GM12878 (cell line): ENCODE data around the gene XAB2. TPM values are rescaled to one million over a fixed set of nuclear protein-coding genes. Genes with fewer than 3 reads are reported as not detected.

ENCODE experiments used
- ATAC-seq: fragments of 200-7000 bp; cut with Tn5 transposase; 3 replicates; pipeline ENCODE4 v1.9.1; 2020; ENCODE audit warnings: mild to moderate bottlenecking, moderate library complexity
- BruUV-seq: library from RNA; stranded (reverse); fragments of 400-500 nt; replicated peaks from 2 replicates; lab custom pipeline; 2021; lab: Mats Ljungman, UMichigan
- CTCF ChIA-PET: fragments of 300-600 bp; sonication (Branson Sonifier 250); formaldehyde crosslinking; extraction: SDS; loops from one replicate; lab custom pipeline; 2021; ENCODE audit warnings: inconsistent platforms; lab: Yijun Ruan, JAX
- POLR2A ChIA-PET: fragments of 350-600 bp; formaldehyde crosslinking; extraction: SDS; loops from one replicate; lab custom pipeline; 2021; ENCODE audit warnings: inconsistent platforms; lab: Charles Lee
- RAD21 ChIA-PET: fragments of 300-600 bp; sonication (Branson Sonifier 250); formaldehyde crosslinking; loops from one replicate; lab custom pipeline; 2023; ENCODE audit warnings: antibody characterized with exemption; ENCODE audit not compliant: unreplicated experiment; lab: Charles Lee
- SMC1A ChIA-PET: fragments of 300-600 bp; sonication (Branson Sonifier 250); formaldehyde crosslinking; loops from one replicate; lab custom pipeline; 2023; ENCODE audit not compliant: unreplicated experiment, uncharacterized antibody; lab: Charles Lee
- DNase-seq: peaks from one replicate; pipeline ENCODE4 v3.0.0-alpha.2; 2011; ENCODE audit warnings: low read depth, low spot score
- FAIRE-seq: peaks from 3 replicates; lab custom pipeline; 2011; peaks lifted over from hg19 to GRCh38; lab: Jason Lieb, UNC
- H2AFZ ChIP-seq: 2 replicates; pipeline ENCODE4 v1.6.0; 2011; ENCODE audit warnings: low read depth, low read length, control low read depth; ENCODE audit not compliant: control insufficient read depth
- H3K27ac ChIP-seq: 2 replicates; pipeline ENCODE4 v1.5.1; 2011; ENCODE audit warnings: control low read depth; ENCODE audit not compliant: control insufficient read depth, insufficient read depth
- H3K27me3 ChIP-seq, 2 experiments: replicated peaks in 1 of 2; 2 replicates each; pipeline versions ENCODE4 v1.6.0 to v1.6.1; 2011; ENCODE audit warnings: low read length in 1 of 2; ENCODE audit not compliant: control insufficient read depth in 2 of 2, insufficient read depth in 2 of 2
- H3K36me3 ChIP-seq, 2 experiments: 2 replicates each; pipeline ENCODE4 v1.5.1; 2011; ENCODE audit warnings: low read length in 1 of 2; ENCODE audit not compliant: control insufficient read depth in 2 of 2, insufficient read depth in 2 of 2
- H3K4me1 ChIP-seq: 2 replicates; pipeline ENCODE4 v1.6.1; 2011; ENCODE audit warnings: mild to moderate bottlenecking, low read length, moderate library complexity, mixed read lengths; ENCODE audit not compliant: control insufficient read depth, insufficient read depth
- H3K4me2 ChIP-seq: 2 replicates; pipeline ENCODE4 v1.6.0; 2011; ENCODE audit warnings: control low read depth; ENCODE audit not compliant: control insufficient read depth, insufficient read depth
- H3K4me3 ChIP-seq: fragments of 200-600 bp; sonication (generic); 2 replicates; pipeline ENCODE4 v1.5.1; 2016
- H3K79me2 ChIP-seq: 2 replicates; pipeline ENCODE4 v1.6.0; 2011; ENCODE audit warnings: low read length; ENCODE audit not compliant: control insufficient read depth, insufficient read depth
- H3K9ac ChIP-seq: 2 replicates; pipeline ENCODE4 v1.8.0; 2011; ENCODE audit warnings: low read length, control low read depth, mixed read lengths; ENCODE audit not compliant: control insufficient read depth, insufficient read depth
- H3K9me3 ChIP-seq: replicated peaks from 3 replicates; pipeline ENCODE4 v1.5.1; 2011; ENCODE audit warnings: mild to moderate bottlenecking, low read length; ENCODE audit not compliant: control insufficient read depth, insufficient read depth
- H4K20me1 ChIP-seq: 2 replicates; pipeline ENCODE4 v1.6.0; 2011; ENCODE audit not compliant: control insufficient read depth, insufficient read depth
- ATF2 ChIP-seq: IDR thresholded peaks from 2 replicates; pipeline ENCODE4 v1.6.1; 2012; ENCODE audit warnings: low read length, inconsistent platforms
- CBFB ChIP-seq: IDR thresholded peaks from 2 replicates; pipeline ENCODE4 v1.6.1; 2016; ENCODE audit warnings: antibody characterized with exemption, low read depth
- CREB1 ChIP-seq: IDR thresholded peaks from 2 replicates; pipeline ENCODE4 v1.6.1; 2012; ENCODE audit warnings: low read depth, mild to moderate bottlenecking, inconsistent platforms
- CREM ChIP-seq: IDR thresholded peaks from 2 replicates; pipeline ENCODE4 v1.6.1; 2014; ENCODE audit warnings: antibody characterized with exemption, low read depth
- CUX1 ChIP-seq: IDR thresholded peaks from 2 replicates; pipeline ENCODE4 v1.6.1; 2012; ENCODE audit warnings: improper control_type of control experiment, low read depth, low read length; ENCODE audit not compliant: insufficient replicate concordance
- ESRRA ChIP-seq: IDR thresholded peaks from 2 replicates; pipeline ENCODE4 v1.6.1; 2012; ENCODE audit warnings: mild to moderate bottlenecking, low read length, improper control_type of control experiment
- GABPA ChIP-seq: IDR thresholded peaks from 2 replicates; pipeline ENCODE4 v1.6.1; 2014; ENCODE audit warnings: antibody characterized with exemption, low read depth, mild to moderate bottlenecking, inconsistent platforms
- HDAC2 ChIP-seq: fragments of 200-600 bp; sonication (generic); IDR thresholded peaks from 2 replicates; pipeline ENCODE4 v1.6.1; 2017
- KLF5 ChIP-seq: fragments of 450-650 bp; IDR thresholded peaks from 2 replicates; pipeline ENCODE4 v1.6.1; 2014; ENCODE audit warnings: mild to moderate bottlenecking; ENCODE audit not compliant: partially characterized antibody
- NFYA ChIP-seq: IDR thresholded peaks from 2 replicates; pipeline ENCODE4 v1.6.1; 2011; ENCODE audit warnings: low read depth, mild to moderate bottlenecking, low read length, improper control_type of control experiment, borderline replicate concordance
- PAX8 ChIP-seq: fragments of 450-650 bp; IDR thresholded peaks from 2 replicates; pipeline ENCODE4 v1.6.1; 2017; ENCODE audit warnings: mild to moderate bottlenecking, moderate library complexity
- SIX5 ChIP-seq: IDR thresholded peaks from 2 replicates; pipeline ENCODE4 v1.6.1; 2011; ENCODE audit warnings: mild to moderate bottlenecking, low read depth, low read length, moderate library complexity; ENCODE audit not compliant: severe bottlenecking
- SP1 ChIP-seq: IDR thresholded peaks from one replicate; pipeline ENCODE4 v1.6.1; 2011; ENCODE audit warnings: low read depth, low read length
- TCF3 ChIP-seq: IDR thresholded peaks from 2 replicates; pipeline ENCODE4 v1.6.1; 2012; ENCODE audit warnings: low read depth, mild to moderate bottlenecking, low read length, borderline replicate concordance; ENCODE audit not compliant: insufficient read depth
- TCF7 ChIP-seq: IDR thresholded peaks from 2 replicates; pipeline ENCODE4 v1.6.1; 2014; ENCODE audit warnings: antibody characterized with exemption, borderline replicate concordance
- ZBED1 ChIP-seq: IDR thresholded peaks from 2 replicates; pipeline ENCODE4 v1.6.1; 2016; ENCODE audit warnings: borderline replicate concordance
- ZNF207 ChIP-seq: fragments of 450-650 bp; IDR thresholded peaks from 2 replicates; pipeline ENCODE4 v1.6.1; 2014; ENCODE audit warnings: antibody characterized with exemption, mild to moderate bottlenecking, borderline replicate concordance
- WGBS: methylation state at CpG from one replicate; pipeline ENCODE4 v1.1.6; 2016; ENCODE audit warnings: low lambda C conversion rate; ENCODE audit not compliant: insufficient replicate concordance, insufficient coverage; ENCODE audit errors: missing lambda C conversion rate; 5-methylcytosine and 5-hydroxymethylcytosine counted together
- in situ Hi-C: fragments of 300-500 bp; cut with MboI; formaldehyde crosslinking; loops from 9 replicates; pipeline ENCODE4 v1.14.3; 2018; ENCODE audit warnings: mixed read lengths
- intact Hi-C: fragments of 100-400 bp; cut with micrococcal nuclease; formaldehyde crosslinking; loops from one replicate; pipeline ENCODE4 v1.14.2; 2022; ENCODE audit not compliant: unreplicated experiment
- polyA plus RNA-seq, 11 experiments: library from polyadenylated mRNA; depleted of rRNA in 4 of 11; unstranded in 6 of 11; stranded (reverse) in 5 of 11; fragments of >200 nt; fragmentation: Nextera tagmentation in 4 of 11; fragmentation: Illumina TruSeq in 1 of 11; extraction: Ambion mirVana in 4 of 11; extraction: Trizol in 1 of 11; gene quantifications; 1 replicate in 1 of 11; 2 replicates in 10 of 11; pipeline versions ENCODE4 v1.2.1 to v1.2.3, GENCODE V29; 2011 to 2016; ENCODE audit warnings: inconsistent platforms in 2 of 11, missing spikeins in 2 of 11, low read depth in 1 of 11
- total RNA-seq, 4 experiments: library from RNA; depleted of rRNA in 3 of 4; stranded (reverse); fragments of >200 nt in 3 of 4; fragmentation: Illumina TruSeq in 1 of 4; extraction: Trizol in 1 of 4; gene quantifications; 2 replicates each; pipeline versions ENCODE4 v1.2.1 to v1.2.3, GENCODE V29; 2013 to 2021
- TF ChIP-seq, protein P1 (sequence below): fragments of 450-650 bp; IDR thresholded peaks from 2 replicates; pipeline ENCODE4 v1.6.1; 2018; ENCODE audit warnings: mild to moderate bottlenecking, low read depth, moderate library complexity; ENCODE audit not compliant: partially characterized antibody

The XAB2 gene
- total and polyA plus RNA-seq, 10 of the 15 experiments (the other 5 are each of a cell fraction or from before 2014, with no cell fraction given): 0.34 to 45.1 (median 18.8) TPM

DNA sequence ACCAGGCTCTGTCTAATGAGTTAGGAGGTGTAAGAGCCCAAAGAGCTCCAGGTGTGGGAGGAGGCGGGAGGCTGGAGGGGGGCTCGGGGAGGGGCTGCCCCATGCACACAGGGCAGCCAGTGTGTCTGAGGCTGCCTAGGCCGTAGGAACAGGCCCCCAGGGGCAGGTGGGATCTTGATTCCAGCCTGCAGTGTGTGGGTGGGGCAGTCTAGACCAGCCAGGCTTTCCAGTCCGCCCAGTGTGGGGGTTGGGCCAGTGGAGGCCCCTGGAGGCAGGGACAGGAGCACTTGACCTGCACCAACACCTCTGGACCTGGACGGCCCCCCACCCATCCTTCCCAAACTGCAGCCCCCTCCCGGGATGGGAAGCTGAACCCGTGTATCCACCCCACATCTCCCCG lies 39.1 kb downstream of the XAB2 start:
- no peaks in the 10 kb centered on the region; the same call in 1 of the 2 replicates for H3K4me1 ChIP-seq
- 12% methylated on average over 8 of the region's 8 CpGs for WGBS
- no peaks in the 10 kb centered on the region for H3K79me2 ChIP-seq
- no peak overlapping the region for H3K9ac ChIP-seq
- no peaks in the 10 kb centered on the region for H4K20me1 ChIP-seq
- intact Hi-C loops: no loop called here
- RAD21 ChIA-PET: no interaction called here
- POLR2A ChIA-PET: interaction anchor here (0.6 kb wide), 1 partner anchor 754 kb away, joined by 3 read pairs; no protein-coding TSS in a partner anchor
- FAIRE-seq (no peak), ATAC-seq (no peak), DNase-seq (no peak)
- H3K27me3 ChIP-seq: no peaks in the 10 kb centered on the region
- H3K4me3 ChIP-seq: no peak overlapping the region
- CTCF ChIA-PET: no interaction called here
- SMC1A ChIA-PET: interaction anchor here (1.2 kb wide), 1 partner anchor 13 kb away, joined by 3 read pairs; no protein-coding TSS in a partner anchor
- no peak overlapping the region for H3K27ac ChIP-seq
- no peak overlapping the region for H3K4me2 ChIP-seq
- no TSS peak for BruUV-seq
- in situ Hi-C loops: no loop called here
- H3K36me3 ChIP-seq: no peaks in the 10 kb centered on the region
- H3K9me3 ChIP-seq: no peaks in the 10 kb centered on the region
- no peak overlapping the region for H2AFZ ChIP-seq
- TF ChIP-seq ATF2 (no peak), TCF3 (no peak), TCF7 (no peak), HDAC2 (no peak), CUX1 (no peak), PAX8 (no peak), ESRRA (no peak), SP1 (no peak), KLF5 (no peak), ZBED1 (no peak), NFYA (no peak), GABPA (no peak), SIX5 (no peak), ZNF207 (no peak), CREB1 (no peak), CREM (no peak), CBFB (no peak)
- TF ChIP-seq, protein P1, sequence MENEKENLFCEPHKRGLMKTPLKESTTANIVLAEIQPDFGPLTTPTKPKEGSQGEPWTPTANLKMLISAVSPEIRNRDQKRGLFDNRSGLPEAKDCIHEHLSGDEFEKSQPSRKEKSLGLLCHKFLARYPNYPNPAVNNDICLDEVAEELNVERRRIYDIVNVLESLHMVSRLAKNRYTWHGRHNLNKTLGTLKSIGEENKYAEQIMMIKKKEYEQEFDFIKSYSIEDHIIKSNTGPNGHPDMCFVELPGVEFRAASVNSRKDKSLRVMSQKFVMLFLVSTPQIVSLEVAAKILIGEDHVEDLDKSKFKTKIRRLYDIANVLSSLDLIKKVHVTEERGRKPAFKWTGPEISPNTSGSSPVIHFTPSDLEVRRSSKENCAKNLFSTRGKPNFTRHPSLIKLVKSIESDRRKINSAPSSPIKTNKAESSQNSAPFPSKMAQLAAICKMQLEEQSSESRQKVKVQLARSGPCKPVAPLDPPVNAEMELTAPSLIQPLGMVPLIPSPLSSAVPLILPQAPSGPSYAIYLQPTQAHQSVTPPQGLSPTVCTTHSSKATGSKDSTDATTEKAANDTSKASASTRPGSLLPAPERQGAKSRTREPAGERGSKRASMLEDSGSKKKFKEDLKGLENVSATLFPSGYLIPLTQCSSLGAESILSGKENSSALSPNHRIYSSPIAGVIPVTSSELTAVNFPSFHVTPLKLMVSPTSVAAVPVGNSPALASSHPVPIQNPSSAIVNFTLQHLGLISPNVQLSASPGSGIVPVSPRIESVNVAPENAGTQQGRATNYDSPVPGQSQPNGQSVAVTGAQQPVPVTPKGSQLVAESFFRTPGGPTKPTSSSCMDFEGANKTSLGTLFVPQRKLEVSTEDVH: no peak
